ENCODE results near the gene RAI14.
"Not testable (repeated sequence)": the region's sequence is repeated elsewhere in the genome, so short reads cannot be mapped to it uniquely, and the experiment has no call there.

RAI14 gene

DNA sequence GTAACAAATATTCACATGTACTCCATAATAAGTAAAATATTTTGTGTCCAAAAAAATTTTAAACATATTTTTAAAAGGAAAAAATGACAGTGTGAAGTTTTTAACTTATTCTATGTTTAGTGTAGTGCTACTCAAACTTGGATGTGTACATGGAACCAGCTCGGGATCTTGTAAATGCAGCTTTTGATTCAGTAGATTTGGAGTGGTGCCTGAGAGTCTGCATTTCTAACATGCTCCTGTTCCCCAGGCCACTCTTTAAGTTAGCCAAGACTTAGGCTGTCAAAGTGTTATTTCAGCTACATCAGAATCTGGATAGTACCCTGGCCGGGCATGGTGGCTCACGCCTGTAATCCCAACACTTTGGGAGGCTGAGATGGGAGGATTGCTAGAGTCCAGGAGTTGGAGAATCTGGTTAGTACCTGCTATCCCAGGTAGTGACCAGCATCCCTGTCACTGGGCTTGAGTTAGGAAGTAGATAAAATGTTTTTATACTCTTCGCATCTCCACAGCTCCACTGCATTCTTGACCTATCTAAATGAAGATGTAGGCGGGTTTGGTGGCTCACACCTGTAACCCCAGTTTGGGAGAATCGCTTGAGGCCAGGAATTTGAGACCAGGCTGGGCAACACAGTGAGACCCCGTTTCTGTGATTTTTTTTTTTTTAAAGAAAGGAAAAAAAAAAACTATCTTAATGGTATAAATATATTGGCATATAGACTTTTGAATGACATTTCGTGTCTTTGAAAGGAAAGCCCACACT lies 122.1 kb downstream of the RAI14 start:
- no peak for DNase-seq

DNA sequence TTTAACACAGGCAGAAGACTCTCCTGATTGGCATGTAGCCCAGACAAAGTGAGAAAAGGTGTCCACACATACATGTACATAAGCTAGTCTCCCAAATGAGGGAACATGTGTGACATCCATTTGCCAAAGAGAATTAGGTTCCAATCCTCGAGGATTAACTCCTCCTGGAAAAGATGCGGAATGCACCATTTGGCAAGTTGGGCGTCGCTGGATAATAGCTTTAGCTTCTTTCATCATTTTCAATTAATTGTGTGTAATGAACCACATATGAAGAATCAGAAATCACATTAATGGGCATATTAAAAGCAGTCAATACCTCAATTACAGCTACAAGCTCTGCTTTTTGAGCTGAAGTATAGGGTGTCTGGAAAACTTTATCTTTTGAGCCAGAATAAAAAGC lies 127.8 kb downstream of the RAI14 start:
- not testable (repeated sequence) for DNase-seq

DNA sequence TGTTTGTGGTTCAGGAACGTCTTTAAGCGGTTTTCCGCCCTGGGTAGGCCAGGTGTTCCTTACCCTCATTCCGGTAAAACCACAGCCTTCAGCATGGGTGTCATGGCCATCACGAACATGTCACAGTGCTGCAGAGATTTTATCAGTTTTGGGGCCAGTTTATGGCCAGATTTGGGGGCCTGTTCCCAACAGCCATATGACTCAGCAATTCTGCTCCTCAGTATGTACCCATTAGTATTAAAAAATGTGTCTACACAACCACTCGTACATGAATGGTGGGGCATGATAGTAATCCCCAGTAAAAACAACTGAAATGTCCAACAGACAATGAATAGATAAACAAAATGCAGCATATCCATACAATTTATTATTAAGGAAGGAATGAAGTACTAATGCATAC lies 130.9 kb downstream of the RAI14 start:
- DNase-seq: no peak

DNA sequence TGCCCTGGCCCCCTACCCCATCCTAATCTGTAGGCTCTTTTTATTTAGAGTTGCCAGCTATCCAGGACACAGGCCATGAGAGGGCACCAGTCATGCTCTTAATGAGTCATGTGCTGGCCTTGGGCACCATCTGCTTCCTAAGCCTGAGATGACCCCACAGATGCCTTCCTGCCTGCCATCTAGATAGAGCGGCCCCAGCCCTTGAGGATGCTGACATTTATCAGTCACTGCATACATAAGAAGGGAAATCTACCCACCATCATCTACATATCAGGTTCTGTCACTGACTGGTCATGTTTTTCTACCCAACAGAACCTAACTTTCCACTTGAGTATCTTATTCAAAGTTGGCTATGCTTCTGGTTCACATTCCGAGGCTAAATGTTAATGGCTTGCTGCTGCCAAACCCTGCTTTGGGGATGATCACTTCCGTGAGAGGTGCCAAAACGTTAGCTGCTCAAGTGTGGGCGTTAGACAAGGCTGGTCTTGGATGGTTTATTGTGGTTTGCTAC lies 132.9 kb downstream of the RAI14 start:
- DNase-seq: no peak

DNA sequence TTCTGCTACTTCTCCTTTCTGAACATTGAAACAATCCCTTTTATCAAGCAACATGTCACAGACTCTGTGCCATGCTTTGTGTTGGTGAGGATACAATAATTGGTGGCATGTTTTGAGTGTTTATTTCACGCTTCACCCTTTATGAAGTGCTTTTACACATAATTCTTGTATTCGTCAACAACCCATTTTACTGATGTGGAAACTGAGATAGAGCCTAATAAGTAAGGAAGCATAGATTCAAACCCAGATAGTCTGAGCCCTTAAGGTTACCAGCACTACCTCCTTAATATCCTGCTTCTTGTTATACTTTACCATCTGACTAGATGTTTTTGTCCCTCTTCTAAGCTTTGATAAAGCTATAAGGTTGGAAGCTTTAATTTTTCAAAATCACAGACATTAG lies 133.5 kb downstream of the RAI14 start:
- no peak for DNase-seq

DNA sequence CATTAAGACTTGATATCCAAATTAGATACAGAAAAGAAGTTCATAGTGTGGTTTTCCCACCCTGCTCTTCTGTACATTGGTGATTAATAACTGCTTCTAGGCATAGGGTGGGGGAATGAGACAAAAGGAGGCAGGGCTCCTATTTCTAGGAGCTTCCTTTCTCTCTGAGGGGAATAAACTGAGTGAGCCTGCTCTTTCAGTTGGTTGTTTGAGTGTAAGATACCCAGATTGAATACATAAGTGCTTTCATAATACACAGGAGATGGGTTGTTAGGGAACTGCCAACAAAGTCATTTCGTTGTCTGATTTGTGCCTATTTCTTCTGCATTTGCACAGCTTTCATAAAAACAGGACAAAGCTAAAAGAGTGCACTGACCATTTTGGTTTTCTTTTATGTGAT lies 133.9 kb downstream of the RAI14 start:
- DNase-seq: no peak

DNA sequence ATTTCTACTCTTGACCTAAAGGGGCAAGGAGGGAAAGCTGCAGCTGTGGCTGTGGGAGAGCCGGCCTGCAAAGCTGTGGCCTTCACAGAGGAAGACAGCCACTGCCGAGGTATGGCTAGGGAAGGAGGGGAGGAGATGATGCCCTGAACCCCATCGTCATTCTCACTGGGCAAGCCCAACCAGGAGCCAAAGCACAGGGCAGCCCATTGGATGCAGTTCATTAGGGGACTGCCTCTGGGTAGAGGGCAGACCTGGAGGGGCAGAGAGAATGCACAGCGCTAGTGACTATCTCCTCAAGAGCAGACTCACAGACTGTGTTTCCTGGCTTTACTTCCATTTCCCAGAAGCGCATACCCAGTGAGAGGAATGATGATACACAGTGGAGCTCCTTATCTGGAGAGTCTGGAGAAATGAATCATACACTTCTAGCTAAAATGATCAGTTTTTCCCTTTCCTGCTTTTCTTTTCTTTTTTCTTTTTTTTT lies 135.7 kb downstream of the RAI14 start:
- DNase-seq: peak; percentile 9

DNA sequence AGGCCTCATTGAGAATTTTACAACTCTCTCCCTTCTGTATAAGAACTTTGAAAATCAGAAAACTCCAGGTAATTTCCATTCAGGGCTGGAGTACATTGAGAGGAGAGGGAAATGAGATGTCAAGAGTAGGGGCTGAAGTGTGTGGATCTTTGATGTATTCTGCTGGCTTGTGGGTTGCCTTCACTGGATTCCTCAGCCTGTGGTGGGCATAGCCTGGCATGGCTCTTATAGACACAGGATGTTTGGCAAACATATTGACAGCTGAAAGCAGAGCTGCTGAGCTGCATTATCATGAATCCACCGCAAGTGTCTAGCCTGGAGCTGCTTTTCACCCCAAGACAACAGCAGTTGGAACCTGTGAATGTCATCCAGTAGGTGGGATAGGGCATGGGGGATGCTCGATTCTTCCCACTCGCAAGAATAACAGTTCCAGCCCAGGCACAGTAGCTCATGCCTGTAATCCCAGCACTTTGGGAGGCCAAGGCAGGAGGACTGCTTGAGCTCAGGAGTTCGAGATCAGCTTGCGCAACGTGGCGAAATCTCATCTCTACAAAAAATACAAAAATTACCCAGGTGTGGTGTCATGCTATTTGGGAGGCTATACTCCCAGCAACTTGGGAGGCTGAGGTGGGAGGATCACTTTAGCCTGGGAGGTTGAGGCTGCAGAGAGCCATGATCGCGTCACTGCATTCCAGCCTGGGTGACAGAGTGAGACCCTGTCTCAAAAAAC lies 146.9 kb downstream of the RAI14 start:
- DNase-seq: no peak

DNA sequence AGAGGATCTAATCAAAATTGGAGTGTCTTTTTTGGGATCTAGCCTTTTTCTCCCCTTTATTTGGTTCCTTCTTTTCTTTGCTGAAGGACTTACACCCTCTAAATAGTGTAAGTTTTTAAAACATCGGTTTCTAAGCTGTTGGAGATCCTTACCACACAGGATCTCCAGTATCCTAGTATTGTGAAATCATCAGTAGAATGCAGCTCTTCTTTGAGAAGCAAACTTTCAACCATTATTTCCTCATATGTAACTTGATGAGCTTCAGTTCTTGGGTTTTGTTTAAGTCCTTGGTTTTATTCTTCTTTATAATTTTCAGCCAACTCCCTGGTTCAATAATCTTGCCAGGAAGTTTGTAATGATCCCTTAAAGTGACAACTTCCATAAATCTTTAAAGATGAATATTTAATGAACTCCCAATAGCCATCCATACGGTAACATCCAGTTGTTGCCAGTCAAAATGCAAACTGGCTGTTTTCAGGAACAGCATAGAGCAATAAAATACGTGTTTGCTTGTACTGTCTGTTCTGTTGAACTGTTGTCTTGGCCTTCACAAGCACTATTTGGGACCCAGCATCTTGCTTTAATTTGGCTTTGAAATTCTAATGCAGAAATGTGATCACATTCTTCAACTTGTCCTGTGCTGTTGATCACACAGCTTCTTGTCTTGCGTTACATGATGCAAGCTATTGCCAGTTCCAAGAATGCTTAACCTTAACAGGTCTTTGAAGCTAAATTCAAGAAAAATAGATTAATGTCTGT lies 148.0 kb downstream of the RAI14 start:
- DNase-seq: no peak

DNA sequence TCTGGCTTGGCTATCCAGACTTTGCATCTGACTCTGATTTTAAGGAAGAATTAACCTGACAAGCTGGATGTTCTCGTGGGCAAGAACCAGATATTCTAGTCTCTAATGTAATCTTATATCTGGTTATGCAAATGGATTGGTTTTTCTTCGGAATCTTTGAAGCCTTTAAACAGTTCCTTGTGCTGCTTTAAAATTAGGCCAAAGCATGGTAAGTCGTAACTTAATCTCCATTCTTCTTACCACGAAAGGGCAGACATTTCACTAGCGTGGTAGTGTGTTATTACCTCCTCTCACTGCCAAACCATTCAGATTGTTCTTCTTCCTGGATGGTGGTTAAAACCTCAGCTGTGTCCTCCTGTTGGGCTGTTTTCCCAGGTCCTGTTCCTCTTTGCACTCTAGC lies 148.8 kb downstream of the RAI14 start:
- DNase-seq: no peak

DNA sequence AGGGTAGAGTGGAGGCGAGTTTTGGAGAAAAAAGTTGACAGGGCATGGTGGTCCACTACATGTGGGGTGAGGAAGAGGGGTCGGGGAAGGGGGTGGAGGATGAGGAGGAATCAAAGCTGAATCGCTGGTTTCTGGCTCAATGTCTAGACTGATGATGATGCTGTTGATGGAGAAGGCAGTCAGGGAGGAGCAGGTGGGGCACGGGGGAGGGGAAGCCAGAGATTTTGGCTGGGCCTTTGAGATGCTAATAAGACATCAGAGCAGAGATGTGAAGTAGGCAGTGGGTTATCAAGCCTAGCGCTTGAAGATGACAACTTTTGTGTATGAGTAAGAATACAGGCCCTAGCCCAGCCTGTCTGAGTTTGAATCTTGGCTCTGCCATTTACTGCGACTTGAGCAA lies 150.4 kb downstream of the RAI14 start:
- no peak for DNase-seq

DNA sequence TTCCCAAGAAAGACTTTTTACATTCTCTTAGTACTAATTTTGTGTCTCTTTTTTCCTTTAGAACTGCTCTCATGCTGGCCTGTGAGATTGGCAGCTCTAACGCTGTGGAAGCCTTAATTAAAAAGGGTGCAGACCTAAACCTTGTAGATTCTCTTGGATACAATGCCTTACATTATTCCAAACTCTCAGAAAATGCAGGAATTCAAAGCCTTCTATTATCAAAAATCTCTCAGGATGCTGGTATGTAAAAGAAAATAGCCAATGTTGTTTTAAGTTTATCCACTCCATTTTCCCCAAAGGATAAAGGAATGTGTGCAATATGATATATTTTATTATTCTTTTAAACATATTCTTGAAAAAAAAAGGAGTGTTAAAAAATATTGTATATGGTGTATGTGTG lies 155.6 kb downstream of the RAI14 start:
- DNase-seq: no peak

DNA sequence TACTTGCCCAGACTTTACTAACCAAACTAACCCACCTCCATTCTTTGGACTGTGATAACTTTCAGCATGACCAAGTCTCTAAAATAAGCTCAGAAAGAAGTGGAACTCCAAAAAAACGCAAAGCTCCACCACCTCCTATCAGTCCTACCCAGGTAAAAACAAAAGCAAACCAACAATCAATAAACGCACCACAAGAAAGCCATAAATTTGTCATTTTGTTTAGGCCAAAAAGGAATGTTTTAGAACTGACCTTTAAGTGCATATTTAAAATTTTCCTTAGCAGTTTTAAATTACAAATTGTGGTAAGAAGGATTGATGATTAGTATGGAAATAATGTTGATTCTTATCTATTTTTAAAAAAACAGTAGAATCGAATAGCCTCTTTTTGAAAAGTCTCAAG lies 157.4 kb downstream of the RAI14 start:
- no peak for DNase-seq

DNA sequence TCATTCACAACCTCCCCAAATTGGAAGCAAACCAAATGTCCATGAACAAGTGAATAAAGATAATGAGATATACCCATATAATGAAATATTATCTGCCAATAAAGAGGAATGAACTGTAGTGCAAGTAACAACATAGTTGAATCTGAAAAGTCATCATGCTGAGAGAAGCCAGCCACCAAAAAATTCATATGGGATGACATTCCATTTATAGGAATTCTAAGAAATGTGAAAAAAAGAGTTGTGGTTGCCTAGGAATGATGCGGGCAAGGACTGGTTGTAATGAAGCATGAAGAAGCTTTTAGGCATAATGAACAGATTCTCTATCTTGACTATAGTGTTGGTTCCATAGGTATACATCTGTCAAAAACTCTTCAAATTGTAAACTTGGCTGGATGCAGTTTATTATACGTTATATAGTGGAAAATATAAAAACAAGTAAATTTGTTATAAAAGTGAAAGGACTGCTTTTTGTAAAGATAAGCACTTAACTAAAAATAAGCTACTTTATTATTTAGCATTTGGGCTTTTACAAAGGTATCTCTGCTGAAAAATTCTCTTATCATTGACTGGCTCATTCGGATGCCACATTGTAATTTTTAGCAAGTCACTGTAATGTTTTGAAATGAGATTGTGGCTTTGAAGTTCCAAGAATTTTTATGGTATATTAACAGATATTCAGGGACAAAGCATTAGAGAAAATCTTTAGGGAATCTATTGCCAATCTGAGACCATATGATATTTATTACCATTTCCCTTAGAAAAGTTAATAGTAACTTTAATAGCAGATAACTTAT lies 161.6 kb downstream of the RAI14 start:
- DNase-seq: peak; percentile 23

DNA sequence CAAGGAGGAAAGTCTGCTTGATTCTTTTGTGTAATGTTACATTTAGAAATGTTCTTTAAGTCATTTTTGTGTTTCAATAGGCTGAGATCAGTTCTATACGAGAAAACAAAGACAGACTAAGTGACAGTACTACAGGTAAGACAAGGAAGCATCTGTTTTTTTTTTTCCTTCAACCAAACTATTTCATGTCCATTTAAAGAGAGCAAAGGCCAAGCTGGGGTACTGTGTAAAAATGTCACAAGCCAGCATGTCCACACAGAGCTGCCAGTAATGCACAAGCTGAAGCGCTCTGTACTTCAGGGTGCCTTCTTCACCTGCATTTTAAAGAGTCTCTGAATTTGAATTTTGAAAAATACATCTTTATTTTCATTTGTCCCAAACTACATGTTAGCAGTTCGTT lies 162.6 kb downstream of the RAI14 start:
- no peak for DNase-seq

DNA sequence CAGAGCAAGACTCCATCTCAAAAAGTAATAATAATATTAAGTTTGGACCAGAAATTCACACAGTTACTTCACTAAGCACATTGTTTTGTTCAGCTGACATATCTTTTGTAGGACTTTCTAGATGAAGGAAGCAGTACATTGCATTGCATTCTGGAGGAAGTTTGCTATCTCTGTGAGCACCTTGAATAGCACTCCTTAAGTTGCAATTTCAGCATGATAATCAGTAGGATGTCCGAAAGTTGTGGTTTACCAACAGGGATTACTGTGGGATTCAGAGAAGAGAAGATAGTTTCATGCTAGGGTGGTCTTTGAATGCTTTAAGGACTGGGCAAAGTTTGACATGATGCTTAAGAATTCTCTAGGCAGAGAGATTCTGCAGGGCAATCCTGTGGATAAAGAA lies 164.5 kb downstream of the RAI14 start:
- no peak for DNase-seq

DNA sequence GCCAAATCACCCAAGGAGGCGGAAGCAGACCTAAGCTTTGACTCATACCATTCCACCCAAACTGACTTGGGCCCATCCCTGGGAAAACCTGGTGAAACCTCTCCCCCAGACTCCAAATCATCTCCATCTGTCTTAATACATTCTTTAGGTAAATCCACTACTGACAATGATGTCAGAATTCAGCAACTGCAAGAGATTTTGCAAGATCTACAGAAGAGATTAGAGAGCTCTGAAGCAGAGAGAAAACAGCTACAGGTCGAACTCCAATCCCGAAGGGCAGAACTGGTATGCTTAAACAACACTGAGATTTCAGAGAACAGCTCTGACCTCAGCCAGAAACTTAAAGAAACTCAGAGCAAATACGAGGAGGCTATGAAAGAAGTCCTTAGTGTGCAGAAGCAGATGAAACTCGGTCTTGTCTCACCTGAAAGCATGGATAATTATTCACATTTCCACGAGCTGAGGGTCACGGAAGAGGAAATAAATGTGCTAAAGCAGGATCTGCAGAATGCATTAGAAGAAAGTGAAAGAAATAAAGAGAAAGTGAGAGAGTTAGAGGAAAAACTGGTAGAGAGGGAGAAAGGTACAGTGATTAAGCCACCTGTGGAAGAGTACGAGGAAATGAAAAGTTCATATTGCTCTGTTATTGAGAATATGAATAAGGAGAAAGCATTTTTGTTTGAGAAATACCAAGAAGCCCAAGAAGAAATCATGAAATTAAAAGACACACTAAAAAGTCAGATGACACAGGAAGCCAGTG lies 167.0 kb downstream of the RAI14 start:
- DNase-seq: no peak

DNA sequence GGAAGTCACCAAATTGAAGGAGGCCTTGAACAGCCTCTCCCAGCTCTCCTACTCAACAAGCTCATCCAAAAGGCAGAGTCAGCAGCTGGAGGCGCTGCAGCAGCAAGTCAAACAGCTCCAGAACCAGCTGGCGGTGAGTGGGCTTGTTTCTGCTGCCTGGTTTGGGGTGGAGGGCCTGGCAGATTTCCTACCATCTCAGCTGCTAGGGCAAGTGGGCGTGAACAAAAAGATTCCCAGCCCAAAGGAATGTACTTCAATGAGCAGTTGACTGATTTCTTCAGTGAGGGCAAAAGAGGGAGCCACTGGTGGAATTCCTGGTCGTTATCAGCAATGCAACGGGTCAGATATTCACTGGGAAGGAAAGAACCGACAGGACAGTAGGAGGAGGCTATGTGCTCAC lies 170.2 kb downstream of the RAI14 start:
- no peak for DNase-seq

DNA sequence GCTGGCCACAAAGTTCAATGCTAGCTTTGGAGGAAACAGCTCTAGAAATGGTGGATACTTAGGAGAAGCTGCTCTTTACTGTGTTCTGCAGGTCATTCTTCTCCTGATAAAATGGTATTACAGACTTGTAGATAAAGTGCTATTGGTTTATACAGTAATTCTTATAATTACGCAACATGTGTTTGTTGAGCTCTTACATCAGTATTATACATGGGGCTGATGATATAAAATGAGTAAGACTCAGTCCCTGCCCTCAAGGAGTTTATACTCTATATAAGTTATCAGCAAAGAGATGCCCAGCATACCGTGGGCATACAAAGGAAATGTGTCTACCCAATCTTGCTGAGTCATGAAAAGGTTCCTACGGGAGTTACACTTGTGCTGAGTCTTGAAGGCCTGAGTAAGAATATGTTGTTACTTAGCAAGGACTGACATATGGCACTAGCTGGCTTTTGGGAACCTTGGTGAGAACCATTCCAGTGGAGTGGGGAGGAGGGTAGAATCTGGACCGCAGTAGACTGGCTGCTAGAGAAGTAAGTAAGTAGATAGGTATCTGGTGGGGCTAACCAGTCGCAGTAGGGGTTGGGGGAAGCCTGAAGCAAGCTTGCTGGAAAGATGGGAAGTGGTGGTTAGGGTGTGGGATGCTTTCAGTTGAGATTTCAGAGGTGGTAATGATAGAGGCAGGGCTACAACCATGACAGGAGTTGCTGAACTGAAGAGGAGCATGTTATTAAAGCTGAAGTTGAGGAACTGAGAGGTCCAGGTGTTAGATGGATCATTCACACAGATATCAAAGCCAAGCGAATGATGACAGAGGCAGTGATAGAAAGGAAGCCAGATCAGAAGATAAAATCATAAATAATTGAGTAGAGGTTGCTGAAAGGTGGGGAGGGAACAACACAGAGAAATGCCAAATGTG lies 171.7 kb downstream of the RAI14 start:
- no peak for DNase-seq

DNA sequence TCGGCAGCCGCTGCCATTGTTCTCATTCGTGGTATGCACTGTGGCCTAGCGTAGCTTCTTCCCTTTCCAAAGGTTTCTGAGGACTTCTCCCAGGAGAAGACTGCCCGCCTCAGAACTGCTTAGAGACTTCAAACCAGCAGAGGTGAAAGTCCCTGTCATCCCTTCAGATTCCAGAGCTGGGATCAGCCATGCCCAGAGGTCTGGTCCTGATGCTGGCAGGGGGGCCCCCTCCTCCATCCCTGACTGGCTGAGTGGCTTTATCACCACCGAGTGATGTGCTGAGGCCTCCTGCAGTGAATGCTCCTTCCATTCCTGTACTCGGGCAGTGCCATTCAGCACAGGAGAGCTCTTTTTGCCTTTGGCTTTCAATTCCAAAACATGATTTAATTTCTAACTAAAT lies 174.7 kb downstream of the RAI14 start:
- not testable (repeated sequence) for DNase-seq

DNA sequence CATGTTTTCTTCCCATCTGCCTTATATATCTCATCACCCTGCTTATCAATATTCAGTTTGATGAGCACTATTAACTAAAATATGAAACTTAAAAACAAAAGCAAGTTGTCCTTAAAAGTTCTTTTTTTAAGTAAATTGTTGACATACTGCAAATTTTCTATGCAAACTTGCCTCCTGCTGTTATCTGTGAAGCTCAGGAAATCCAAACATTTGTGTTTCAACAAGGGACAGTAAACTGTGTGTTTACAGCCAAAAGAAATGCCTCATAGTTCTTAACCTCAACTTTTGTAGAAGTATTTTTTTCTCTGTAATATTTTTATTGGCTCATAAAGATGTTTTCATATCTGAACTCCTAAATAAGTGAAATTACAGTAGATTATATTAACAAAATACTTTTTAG lies 175.2 kb downstream of the RAI14 start:
- DNase-seq: no peak
